H1 (cell line): ENCODE measurements around the gene TMEM121B. TPM values are rescaled to one million over a fixed set of nuclear protein-coding genes. Genes with fewer than 3 reads are reported as not detected.

Experiments
- CTCF ChIA-PET: fragments of 300-600 bp; sonication (Branson Sonifier 250); formaldehyde crosslinking; loops from one replicate; lab custom pipeline; 2021; ENCODE audit not compliant: partially characterized antibody; lab: Charles Lee
- POLR2A ChIA-PET: fragments of 300-600 bp; sonication (Branson Sonifier 250); formaldehyde crosslinking; loops from one replicate; lab custom pipeline; 2021; ENCODE audit warnings: inconsistent platforms; ENCODE audit not compliant: partially characterized antibody; lab: Charles Lee
- DNase-seq, 2 experiments: peaks; one replicate each; pipeline versions ENCODE4 v3.0.0 to v3.0.0-alpha.2; 2010 to 2022; ENCODE audit warnings: low spot score in 2 of 2, low read depth in 1 of 2, mixed read lengths in 1 of 2
- FAIRE-seq: peaks from 2 replicates; lab custom pipeline; 2011; peaks lifted over from hg19 to GRCh38; lab: Jason Lieb, UNC
- H2AFZ ChIP-seq: 2 replicates; pipeline ENCODE4 v1.8.1; 2012; ENCODE audit warnings: low read length, inconsistent platforms
- H2AK5ac ChIP-seq: 2 replicates; pipeline ENCODE4 v1.6.1; 2013; ENCODE audit warnings: low read depth, low read length
- H2BK120ac ChIP-seq: replicated peaks from 2 replicates; pipeline ENCODE3; 2013; ENCODE audit warnings: low read depth, low read length, inconsistent platforms
- H2BK12ac ChIP-seq: 2 replicates; pipeline ENCODE4 v1.6.1; 2013; ENCODE audit warnings: low read depth, low read length
- H2BK15ac ChIP-seq: 2 replicates; pipeline ENCODE4 v1.6.1; 2013; ENCODE audit warnings: low read length
- H2BK20ac ChIP-seq: 2 replicates; pipeline ENCODE4 v1.6.1; 2013; ENCODE audit warnings: low read length
- H2BK5ac ChIP-seq: 2 replicates; pipeline ENCODE4 v1.6.1; 2013; ENCODE audit warnings: low read depth, low read length
- H3K14ac ChIP-seq: 2 replicates; pipeline ENCODE4 v1.6.1; 2013; ENCODE audit warnings: inconsistent platforms; ENCODE audit not compliant: insufficient read length
- H3K18ac ChIP-seq: 2 replicates; pipeline ENCODE4 v1.6.1; 2013; ENCODE audit warnings: low read length; ENCODE audit errors: extremely low read depth
- H3K23ac ChIP-seq: 2 replicates; pipeline ENCODE4 v1.6.1; 2013; ENCODE audit warnings: inconsistent platforms; ENCODE audit not compliant: insufficient read length
- H3K23me2 ChIP-seq: 2 replicates; pipeline ENCODE4 v1.6.1; 2013; ENCODE audit warnings: low read depth, low read length
- H3K27ac ChIP-seq: 2 replicates; pipeline ENCODE4 v1.6.1; 2011; ENCODE audit warnings: low read depth, low read length, inconsistent platforms
- H3K27me3 ChIP-seq, 4 experiments: replicated peaks in 1 of 4; 1 replicate in 1 of 4; 2 replicates in 3 of 4; pipeline versions ENCODE4 v1.6.1 to v1.8.1; 2011 to 2013; ENCODE audit warnings: low read length in 3 of 4, mild to moderate bottlenecking in 3 of 4, inconsistent platforms in 2 of 4, mixed read lengths in 2 of 4, moderate library complexity in 1 of 4; ENCODE audit not compliant: control insufficient read depth in 3 of 4, insufficient read depth in 3 of 4; ENCODE audit errors: extremely low read depth in 1 of 4
- H3K36me3 ChIP-seq, 4 experiments: 2 replicates each; pipeline versions ENCODE4 v1.6.1 to v1.8.1; 2011 to 2013; ENCODE audit warnings: mild to moderate bottlenecking in 4 of 4, low read length in 3 of 4, moderate library complexity in 2 of 4, control low read depth in 1 of 4, inconsistent platforms in 1 of 4; ENCODE audit not compliant: insufficient read depth in 4 of 4, control insufficient read depth in 2 of 4
- H3K4ac ChIP-seq: replicated peaks from 2 replicates; pipeline ENCODE3; 2013; ENCODE audit warnings: low read length, low read depth, mixed read lengths, inconsistent platforms; ENCODE audit not compliant: insufficient read length
- H3K4me1 ChIP-seq, 4 experiments: replicated peaks in 1 of 4; 1 replicate in 1 of 4; 2 replicates in 3 of 4; pipeline versions ENCODE4 v1.6.1 to v1.8.1; 2011 to 2013; ENCODE audit warnings: low read length in 3 of 4, inconsistent platforms in 2 of 4, mixed read lengths in 1 of 4; ENCODE audit not compliant: insufficient read depth in 4 of 4, control insufficient read depth in 3 of 4
- H3K4me2 ChIP-seq, 2 experiments: 2 replicates each; pipeline versions ENCODE4 v1.6.1 to v1.8.1; 2011 to 2013; ENCODE audit warnings: low read depth in 2 of 2, low read length in 2 of 2, control low read depth in 1 of 2, inconsistent platforms in 1 of 2, mild to moderate bottlenecking in 1 of 2; ENCODE audit not compliant: insufficient read depth in 1 of 2
- H3K4me3 ChIP-seq, 4 experiments: fragments of 200-600, 300-600 bp in 1 of 4; sonication (generic), shearing (Covaris generic), sonication (Bioruptor Twin) in 1 of 4; 2 replicates each; pipeline versions ENCODE4 v1.5.1 to v1.8.1; 2011 to 2016; ENCODE audit warnings: low read length in 4 of 4, low read depth in 3 of 4, control low read depth in 2 of 4, inconsistent platforms in 2 of 4, mild to moderate bottlenecking in 2 of 4, mixed read lengths in 1 of 4, moderate library complexity in 1 of 4; ENCODE audit not compliant: insufficient read depth in 2 of 4; ENCODE audit errors: extremely low read depth in 1 of 4
- H3K56ac ChIP-seq: replicated peaks from 2 replicates; pipeline ENCODE3; 2013; ENCODE audit warnings: low read depth, mild to moderate bottlenecking, mixed read lengths, low read length, inconsistent platforms; ENCODE audit not compliant: insufficient read length
- H3K79me1 ChIP-seq: 2 replicates; pipeline ENCODE4 v1.6.1; 2013; ENCODE audit warnings: low read depth, low read length, control low read depth
- H3K79me2 ChIP-seq, 2 experiments: 2 replicates each; pipeline versions ENCODE4 v1.6.1 to v1.8.1; 2012 to 2013; ENCODE audit warnings: low read length in 2 of 2, mild to moderate bottlenecking in 2 of 2, inconsistent platforms in 1 of 2; ENCODE audit not compliant: insufficient read depth in 2 of 2, control insufficient read depth in 1 of 2
- H3K9ac ChIP-seq, 4 experiments: replicated peaks in 1 of 4; 1 replicate in 1 of 4; 2 replicates in 3 of 4; pipeline versions ENCODE4 v1.6.1 to v1.8.1; 2011 to 2013; ENCODE audit warnings: low read depth in 3 of 4, low read length in 3 of 4, control low read depth in 2 of 4, mild to moderate bottlenecking in 2 of 4, moderate library complexity in 2 of 4, inconsistent platforms in 1 of 4; ENCODE audit errors: extremely low read depth in 1 of 4
- H3K9me3 ChIP-seq, 2 experiments: 2 replicates each; pipeline versions ENCODE4 v1.6.1 to v1.8.1; 2012 to 2013; ENCODE audit warnings: mild to moderate bottlenecking in 2 of 2, moderate library complexity in 2 of 2, control low read depth in 1 of 2, inconsistent platforms in 1 of 2, low read depth in 1 of 2, low read length in 1 of 2, mixed read lengths in 1 of 2; ENCODE audit not compliant: insufficient read depth in 2 of 2
- H4K20me1 ChIP-seq, 2 experiments: replicated peaks in 1 of 2; 2 replicates each; pipeline versions ENCODE3 to v1.8.1; 2011 to 2013; ENCODE audit warnings: inconsistent platforms in 2 of 2, low read length in 2 of 2, mild to moderate bottlenecking in 1 of 2; ENCODE audit not compliant: insufficient read depth in 2 of 2, control insufficient read depth in 1 of 2
- H4K5ac ChIP-seq: 2 replicates; pipeline ENCODE4 v1.6.1; 2013; ENCODE audit warnings: low read length, low read depth, mixed read lengths, inconsistent platforms; ENCODE audit not compliant: insufficient read length
- H4K8ac ChIP-seq: 2 replicates; pipeline ENCODE4 v1.8.0; 2013; ENCODE audit warnings: mild to moderate bottlenecking, moderate library complexity, low read length, inconsistent platforms; ENCODE audit not compliant: insufficient read depth; ENCODE audit errors: extremely low read depth
- H4K91ac ChIP-seq: replicated peaks from 2 replicates; pipeline ENCODE3; 2013; ENCODE audit warnings: low read length, mixed read lengths, inconsistent platforms; ENCODE audit not compliant: insufficient read length
- ATF2 ChIP-seq: IDR thresholded peaks from 2 replicates; pipeline ENCODE4 v1.6.1; 2012; ENCODE audit warnings: low read length, inconsistent platforms
- KDM1A ChIP-seq: fragments of 200-600, 300-600 bp; sonication (generic); IDR thresholded peaks from 2 replicates; pipeline ENCODE4 v1.7.1; 2016; ENCODE audit warnings: mild to moderate bottlenecking, low read length, borderline replicate concordance
- NANOG ChIP-seq: IDR thresholded peaks from 2 replicates; pipeline ENCODE4 v1.6.1; 2011; ENCODE audit warnings: low read length, low read depth, mild to moderate bottlenecking, inconsistent platforms; ENCODE audit not compliant: insufficient read depth, poor library complexity, severe bottlenecking
- NRF1 ChIP-seq: IDR thresholded peaks from 2 replicates; pipeline ENCODE4 v1.6.1; 2011; ENCODE audit warnings: mild to moderate bottlenecking, low read depth, low read length, improper control_type of control experiment
- POU5F1 ChIP-seq: IDR thresholded peaks from 2 replicates; pipeline ENCODE4 v1.6.1; 2011; ENCODE audit warnings: low read depth, mild to moderate bottlenecking, low read length, moderate library complexity
- TAF1 ChIP-seq: IDR thresholded peaks from 2 replicates; pipeline ENCODE4 v1.6.1; 2011; ENCODE audit warnings: mild to moderate bottlenecking, low read depth, low read length
- WGBS, 2 experiments: shearing (Covaris generic) in 1 of 2; methylation state at CpG; one replicate each; pipeline versions ENCODE4 v1.1.6 to v1.1.7; 2013 to 2015; ENCODE audit warnings: low lambda C conversion rate in 2 of 2, mixed read lengths in 2 of 2, inconsistent platforms in 1 of 2, low coverage in 1 of 2, missing lambda C conversion rate in 1 of 2; ENCODE audit not compliant: insufficient replicate concordance in 2 of 2, insufficient coverage in 1 of 2, insufficient read length in 1 of 2; ENCODE audit errors: extremely low coverage in 1 of 2, missing lambda C conversion rate in 1 of 2; 5-methylcytosine and 5-hydroxymethylcytosine counted together
- polyA plus RNA-seq, 7 experiments: library from polyadenylated mRNA; depleted of rRNA in 3 of 7; stranded (reverse) in 5 of 7; unstranded in 2 of 7; fragments of >200 nt in 5 of 7; fragments of 200-250 nt in 2 of 7; gene quantifications; 1 replicate in 5 of 7; 2 replicates in 1 of 7; 4 replicates in 1 of 7; pipeline versions ENCODE4 v1.2.1 to v1.2.3, GENCODE V29; 2011 to 2013; ENCODE audit warnings: missing spikeins in 2 of 7, mixed read lengths in 2 of 7
- total RNA-seq: library from RNA; stranded (reverse); fragmentation: NEBNext Ultra II Directional; extraction: Animal tissue kit (Norgen Biotek cat#: 25700); gene quantifications from 2 replicates; pipeline ENCODE4 v1.2.1, GENCODE V29; 2021

Gene TMEM121B
- total and polyA plus RNA-seq, 2 of the 8 experiments (the other 6 are each of a cell fraction or from before 2014, with no cell fraction given): 4.3 to 6.9 TPM

- Histone ChIP-seq H3K27me3 (0 out of 7 replicates have a peak, but pooled peaks cover 0 to 4% (median 0%) of the 10 kb centered on the region in 4 experiments), H4K91ac (no peak overlapping the region), H3K9me3 (no peaks in the 10 kb centered on the region), H4K8ac (no peak overlapping the region), H3K18ac (no peak overlapping the region), H3K56ac (no peak overlapping the region), H2AFZ (no peak overlapping the region), H3K4me2 (no peak overlapping the region), H3K9ac (no peak overlapping the region), H3K4me3 (no peak overlapping the region), H3K14ac (no peak overlapping the region), H2BK120ac (no peak overlapping the region), H2BK15ac (no peak overlapping the region), H3K23me2 (peaks cover 9% of the 10 kb centered on the region; the same call in 1 of the 2 replicates), H3K4me1 (peaks cover 3 to 8% (median 4%) of the 10 kb centered on the region in 4 experiments; a peak in 6 of 7 replicates), H4K20me1 (peaks cover 2 to 3% of the 10 kb centered on the region in 2 experiments), H2BK5ac (no peak overlapping the region), H3K23ac (no peak overlapping the region), H2AK5ac (no peak overlapping the region), H3K79me1 (peaks cover 3% of the 10 kb centered on the region), H3K36me3 (no peaks in the 10 kb centered on the region), H3K4ac (no peak overlapping the region), H2BK12ac (no peak overlapping the region), H4K5ac (no peak overlapping the region), H3K79me2 (peaks cover 7 to 10% of the 10 kb centered on the region in 2 experiments), H3K27ac (no peak overlapping the region), H2BK20ac (no peak overlapping the region)
- CTCF ChIA-PET: interaction anchor here (0.6 to 2.6 kb wide), 8 partner anchors 10 to 427 kb away, joined by 3 to 7 read pairs (median 3); no protein-coding TSS in a partner anchor
- WGBS, 2 experiments: 95% methylated on average over 3 of the region's 3 CpGs; no CpG with 5 or more reads in 1 of the 2 experiments
- TF ChIP-seq KDM1A (no peak), POU5F1 (no peak), NANOG (no peak), TAF1 (no peak), NRF1 (no peak), ATF2 (no peak)
- FAIRE-seq (no peak), DNase-seq (no peak)
- POLR2A ChIA-PET: interaction anchor here (0.6 to 1.8 kb wide), 2 partner anchors 10 to 32 kb away, joined by 3 to 5 read pairs; no protein-coding TSS in a partner anchor
Observed at GRCh38 chr22:17161991-17162390, 40.8 kb upstream of the TMEM121B start.
